ENCODE data around the gene TFF2. TPM values are rescaled to one million over a fixed set of nuclear protein-coding genes. Genes with fewer than 3 reads are reported as not detected.

Gene TFF2
- total RNA-seq, 2 experiments from 2014 or later, result not detected

- H3K27me3 Mint-ChIP-seq (ENCODE audit: low read depth), result no peaks in the 10 kb centered on the region
- H3K9me3 Mint-ChIP-seq (ENCODE audit: insufficient read depth), result no peaks in the 10 kb centered on the region
- ATAC-seq, result no peak
- H3K27ac Mint-ChIP-seq, result peak overlapping the region; percentile 73
- peaks cover 75% of the 10 kb centered on the region for H3K4me1 Mint-ChIP-seq (ENCODE audit: low read depth)
- no peak overlapping the region for H3K4me3 Mint-ChIP-seq
- CTCF ChIA-PET, result interaction anchor here (0.9 kb wide), 1 partner anchor 13 kb away, joined by 3 read pairs; the partner anchor contains the start of gene UBASH3A
- peaks cover 32% of the 10 kb centered on the region for H3K36me3 Mint-ChIP-seq (ENCODE audit: low read depth)
- POLR2A ChIA-PET, result no interaction called here
- no peak for DNase-seq
These were observed 39.9 kb upstream of the TFF2 start for GRCh38 chr21:42390696-42391095.

DNA sequence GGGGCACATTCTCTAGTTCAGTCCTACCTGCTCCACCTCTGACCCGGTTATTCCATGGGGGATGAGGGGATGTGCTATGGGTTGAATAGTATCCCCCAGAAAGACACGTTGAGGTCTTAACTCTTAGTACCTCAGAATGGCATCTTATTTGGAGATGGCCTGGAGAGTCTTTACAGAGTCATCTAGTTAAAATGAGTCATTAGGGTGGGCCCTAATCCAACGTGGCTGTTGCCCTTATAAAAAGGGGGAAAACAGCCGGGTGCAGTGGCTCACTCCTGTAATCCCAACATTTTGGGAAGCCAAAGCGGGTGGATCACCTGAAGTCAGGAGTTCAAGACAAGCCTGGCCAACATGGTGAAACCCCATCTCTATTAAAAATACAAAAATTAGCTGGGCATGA lies 39.4 kb upstream of the TFF2 start:
- no peak for ATAC-seq
- H3K9me3 Mint-ChIP-seq (ENCODE audit: insufficient read depth), result no peaks in the 10 kb centered on the region
- no peaks in the 10 kb centered on the region for H3K27me3 Mint-ChIP-seq (ENCODE audit: low read depth)
- POLR2A ChIA-PET, result no interaction called here
- H3K4me1 Mint-ChIP-seq (ENCODE audit: low read depth), result peaks cover 80% of the 10 kb centered on the region
- H3K4me3 Mint-ChIP-seq, result no peak overlapping the region
- peaks cover 34% of the 10 kb centered on the region for H3K36me3 Mint-ChIP-seq (ENCODE audit: low read depth)
- CTCF ChIA-PET, result no interaction called here
- H3K27ac Mint-ChIP-seq, result peak overlapping the region; percentile 73
- DNase-seq, result no peak

- ChIA-PET CTCF (no interaction called here), POLR2A (interaction anchor here (1.5 kb wide), 1 partner anchor 14 kb away, joined by 7 read pairs; the partner anchor contains the start of gene UBASH3A)
- ATAC-seq (no peak), DNase-seq (no peak)
- H3K27me3 Mint-ChIP-seq (ENCODE audit: low read depth), result no peaks in the 10 kb centered on the region
- H3K4me3 Mint-ChIP-seq, result no peak overlapping the region
- peaks cover 83% of the 10 kb centered on the region for H3K4me1 Mint-ChIP-seq (ENCODE audit: low read depth)
- H3K27ac Mint-ChIP-seq, result peak overlapping the region; percentile 73
- H3K36me3 Mint-ChIP-seq (ENCODE audit: low read depth), result peaks cover 35% of the 10 kb centered on the region
- H3K9me3 Mint-ChIP-seq (ENCODE audit: insufficient read depth), result no peaks in the 10 kb centered on the region
These were observed 38.6 kb upstream of the TFF2 start for GRCh38 chr21:42389449-42389835.

DNA sequence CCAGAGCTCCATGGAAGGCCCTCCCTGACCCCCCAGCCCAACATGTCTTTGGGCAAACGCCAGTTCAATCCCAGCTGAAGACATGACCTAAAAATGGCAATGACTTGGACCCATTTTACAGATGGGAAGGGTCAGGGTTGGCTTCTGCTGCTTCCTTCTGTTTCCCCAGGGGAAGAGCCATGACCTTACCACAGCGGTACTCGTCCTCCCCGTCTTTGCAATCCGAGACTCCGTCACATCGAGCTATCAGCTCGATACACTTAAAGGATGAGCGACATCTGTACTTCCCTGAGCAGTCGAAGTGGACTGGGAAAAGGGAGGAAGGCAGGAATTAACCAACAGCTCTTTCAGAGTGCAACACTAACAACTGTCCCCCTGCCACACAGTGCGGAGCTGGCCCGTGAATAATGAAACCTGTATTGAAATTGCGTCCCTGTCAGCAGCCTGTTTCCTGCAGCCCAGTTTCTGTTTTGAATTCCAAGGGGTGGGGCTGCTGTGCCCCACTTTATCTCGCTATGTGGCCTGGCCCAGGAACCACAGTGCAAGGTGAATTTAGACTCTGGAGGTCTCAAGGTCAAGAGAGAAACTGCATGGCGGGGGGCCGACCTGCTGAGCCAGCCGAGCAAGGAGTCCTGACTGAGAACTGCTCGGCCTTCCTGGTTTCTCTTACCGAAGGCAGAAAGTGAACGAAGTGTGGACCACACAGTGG lies 38.1 kb upstream of the TFF2 start:
- Mint-ChIP-seq H3K27me3 (ENCODE audit: low read depth) (no peaks in the 10 kb centered on the region), H3K27ac (peak overlapping the region; percentile 47), H3K4me3 (no peak overlapping the region), H3K9me3 (ENCODE audit: insufficient read depth) (no peaks in the 10 kb centered on the region), H3K4me1 (ENCODE audit: low read depth) (peaks cover 88% of the 10 kb centered on the region), H3K36me3 (ENCODE audit: low read depth) (peaks cover 40% of the 10 kb centered on the region)
- POLR2A ChIA-PET, result interaction anchor here (0.7 to 1.5 kb wide), 2 partner anchors 11 to 15 kb away, joined by 3 to 7 read pairs; partner anchors contain the start of gene UBASH3A
- ATAC-seq (no peak), DNase-seq (no peak)
- CTCF ChIA-PET, result no interaction called here

DNA sequence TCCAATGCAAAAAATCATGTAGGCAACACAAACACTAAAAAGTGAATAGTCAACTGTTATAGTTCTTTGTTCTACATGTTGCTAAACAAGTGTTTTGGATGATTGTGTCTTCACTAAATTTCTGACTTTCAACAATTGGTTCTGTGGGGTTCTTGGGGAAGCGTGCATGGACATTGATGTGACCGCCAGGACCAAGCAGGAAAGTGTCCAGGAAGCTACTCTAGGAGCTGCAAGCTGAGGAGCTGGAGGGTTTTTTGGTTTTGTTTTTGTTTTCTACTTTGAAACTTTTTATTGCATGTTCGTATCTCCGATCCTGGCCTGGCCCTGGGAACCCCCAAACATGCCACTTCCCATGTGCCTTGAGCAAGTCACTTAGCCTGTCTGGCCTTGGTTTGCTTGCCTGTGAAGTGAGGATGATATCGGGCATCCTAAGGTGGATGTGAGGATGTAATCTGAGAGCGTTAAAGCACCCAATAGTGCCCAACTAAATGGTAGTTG lies 37.1 kb upstream of the TFF2 start:
- Mint-ChIP-seq H3K36me3 (ENCODE audit: low read depth) (peaks cover 43% of the 10 kb centered on the region), H3K27ac (no peak overlapping the region), H3K4me3 (no peak overlapping the region), H3K27me3 (ENCODE audit: low read depth) (no peaks in the 10 kb centered on the region), H3K4me1 (ENCODE audit: low read depth) (peaks cover 80% of the 10 kb centered on the region), H3K9me3 (ENCODE audit: insufficient read depth) (no peaks in the 10 kb centered on the region)
- ChIA-PET POLR2A (interaction anchor here (0.7 to 1.5 kb wide), 2 partner anchors 12 to 16 kb away, joined by 3 to 7 read pairs; partner anchors contain the start of gene UBASH3A), CTCF (no interaction called here)
- ATAC-seq (no peak), DNase-seq (no peak)

- Mint-ChIP-seq H3K27me3 (ENCODE audit: low read depth) (no peaks in the 10 kb centered on the region), H3K4me1 (ENCODE audit: low read depth) (peaks cover 76% of the 10 kb centered on the region), H3K27ac (peak overlapping the region; percentile 31), H3K36me3 (ENCODE audit: low read depth) (peaks cover 47% of the 10 kb centered on the region), H3K9me3 (ENCODE audit: insufficient read depth) (peaks cover under 1% of the 10 kb centered on the region), H3K4me3 (no peak overlapping the region)
- DNase-seq, result no peak
- ChIA-PET CTCF (interaction anchor here (0.9 kb wide), 1 partner anchor 17 kb away, joined by 3 read pairs; the partner anchor contains the start of gene UBASH3A), POLR2A (interaction anchor here (2.1 kb wide), 1 partner anchor 17 kb away, joined by 8 read pairs; the partner anchor contains the start of gene UBASH3A)
- ATAC-seq, result no peak
These were observed 36.4 kb upstream of the TFF2 start for GRCh38 chr21:42387164-42387563.

- Mint-ChIP-seq H3K4me3 (no peak overlapping the region), H3K27ac (no peak overlapping the region), H3K36me3 (ENCODE audit: low read depth) (peaks cover 54% of the 10 kb centered on the region), H3K9me3 (ENCODE audit: insufficient read depth) (peaks cover 8% of the 10 kb centered on the region), H3K27me3 (ENCODE audit: low read depth) (no peaks in the 10 kb centered on the region), H3K4me1 (ENCODE audit: low read depth) (peaks cover 69% of the 10 kb centered on the region)
- ChIA-PET CTCF (interaction anchor here (0.9 kb wide), 1 partner anchor 18 kb away, joined by 5 read pairs; the partner anchor contains the start of gene UBASH3A), POLR2A (interaction anchor here (2.1 kb wide), 1 partner anchor 18 kb away, joined by 8 read pairs; the partner anchor contains the start of gene UBASH3A)
- no peak for DNase-seq
- no peak for ATAC-seq
These were observed 35.3 kb upstream of the TFF2 start for GRCh38 chr21:42386034-42386591.

DNA sequence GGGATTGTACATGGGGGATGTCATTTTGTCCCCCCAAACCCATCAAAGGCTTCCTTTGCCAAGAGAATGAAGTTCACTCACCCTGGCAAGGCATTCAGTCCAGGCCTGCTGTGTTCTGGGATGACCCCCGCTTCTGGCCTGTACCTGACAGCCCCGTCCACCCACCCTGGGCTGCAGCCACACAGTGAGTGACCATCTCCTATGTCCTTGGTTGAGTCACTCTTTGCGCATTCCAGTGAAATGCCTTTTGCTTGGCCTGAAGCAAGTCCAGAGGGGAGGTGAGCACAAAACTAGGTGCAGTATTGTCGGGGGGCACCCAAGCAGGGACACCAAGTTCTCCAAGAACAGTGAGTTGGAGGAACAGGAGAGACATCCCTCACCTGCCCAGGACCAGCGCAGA lies 34.8 kb upstream of the TFF2 start:
- no peaks in the 10 kb centered on the region for H3K27me3 Mint-ChIP-seq (ENCODE audit: low read depth)
- H3K4me1 Mint-ChIP-seq (ENCODE audit: low read depth), result peaks cover 65% of the 10 kb centered on the region
- H3K36me3 Mint-ChIP-seq (ENCODE audit: low read depth), result peaks cover 53% of the 10 kb centered on the region
- ChIA-PET POLR2A (interaction anchor here (2.1 kb wide), 1 partner anchor 19 kb away, joined by 8 read pairs; the partner anchor contains the start of gene UBASH3A), CTCF (interaction anchor here (0.9 to 1.8 kb wide), 2 partner anchors 18 to 24 kb away, joined by 4 to 5 read pairs; partner anchors contain the start of gene UBASH3A)
- ATAC-seq, result no peak
- no peak for DNase-seq
- no peak overlapping the region for H3K27ac Mint-ChIP-seq
- peaks cover 8% of the 10 kb centered on the region for H3K9me3 Mint-ChIP-seq (ENCODE audit: insufficient read depth)
- H3K4me3 Mint-ChIP-seq, result no peak overlapping the region

- ATAC-seq, result no peak
- DNase-seq, result no peak
- Mint-ChIP-seq H3K9me3 (ENCODE audit: insufficient read depth) (peaks cover 8% of the 10 kb centered on the region), H3K4me1 (ENCODE audit: low read depth) (peaks cover 59% of the 10 kb centered on the region), H3K27me3 (ENCODE audit: low read depth) (no peaks in the 10 kb centered on the region), H3K36me3 (ENCODE audit: low read depth) (peaks cover 51% of the 10 kb centered on the region), H3K27ac (peak overlapping the region; percentile 22), H3K4me3 (no peak overlapping the region)
- ChIA-PET CTCF (interaction anchor here (0.9 to 1.8 kb wide), 2 partner anchors 25 to 48 kb away, joined by 3 to 4 read pairs; no protein-coding TSS in a partner anchor), POLR2A (no interaction called here)
These were observed 34.2 kb upstream of the TFF2 start for GRCh38 chr21:42384989-42385388.

- no peak for DNase-seq
- H3K36me3 Mint-ChIP-seq (ENCODE audit: low read depth), result peaks cover 47% of the 10 kb centered on the region
- no peak overlapping the region for H3K4me3 Mint-ChIP-seq
- H3K4me1 Mint-ChIP-seq (ENCODE audit: low read depth), result peaks cover 52% of the 10 kb centered on the region
- H3K27ac Mint-ChIP-seq, result peak overlapping the region; percentile 39
- POLR2A ChIA-PET, result interaction anchor here (0.5 to 2.1 kb wide), 3 partner anchors 20 to 160 kb away, joined by 3 to 4 read pairs (median 3); no protein-coding TSS in a partner anchor
- peaks cover 8% of the 10 kb centered on the region for H3K9me3 Mint-ChIP-seq (ENCODE audit: insufficient read depth)
- H3K27me3 Mint-ChIP-seq (ENCODE audit: low read depth), result no peaks in the 10 kb centered on the region
- CTCF ChIA-PET, result interaction anchor here (0.9 to 1.8 kb wide), 2 partner anchors 26 to 47 kb away, joined by 3 to 4 read pairs; no protein-coding TSS in a partner anchor
- no peak for ATAC-seq
These were observed 33.6 kb upstream of the TFF2 start for GRCh38 chr21:42384156-42384945.

- no peak overlapping the region for H3K4me3 Mint-ChIP-seq
- H3K27ac Mint-ChIP-seq, result no peak overlapping the region
- H3K27me3 Mint-ChIP-seq (ENCODE audit: low read depth), result no peaks in the 10 kb centered on the region
- H3K36me3 Mint-ChIP-seq (ENCODE audit: low read depth), result peaks cover 40% of the 10 kb centered on the region
- CTCF ChIA-PET, result interaction anchor here (1.5 kb wide), 1 partner anchor 46 kb away, joined by 4 read pairs; no protein-coding TSS in a partner anchor
- DNase-seq, result no peak
- POLR2A ChIA-PET, result interaction anchor here (1.1 to 2.1 kb wide), 2 partner anchors 21 to 30 kb away, joined by 3 to 4 read pairs; no protein-coding TSS in a partner anchor
- peaks cover 42% of the 10 kb centered on the region for H3K4me1 Mint-ChIP-seq (ENCODE audit: low read depth)
- peaks cover 8% of the 10 kb centered on the region for H3K9me3 Mint-ChIP-seq (ENCODE audit: insufficient read depth)
- no peak for ATAC-seq
These were observed 32.5 kb upstream of the TFF2 start for GRCh38 chr21:42383331-42383730.

Measured in activated CD8-positive, alpha-beta T cell treated with anti-CD3 and anti-CD28 coated beads, Interleukin-2, amount 10 ng/mL, durations not matched to agents 7 days and 5 days (primary cell).